HepG2 (cell line): ENCODE data around the gene ZNF226. TPM values are rescaled to one million over a fixed set of nuclear protein-coding genes. Genes with fewer than 3 reads are reported as not detected.

ENCODE experiments used
- ATAC-seq: fragments of 200-7000 bp; cut with Tn5 transposase; 3 replicates; pipeline ENCODE4 v1.9.1; 2020; ENCODE audit warnings: mild to moderate bottlenecking, moderate library complexity
- BruUV-seq: library from RNA; stranded (reverse); fragments of 400-500 nt; replicated peaks from 2 replicates; lab custom pipeline; 2021; lab: Mats Ljungman, UMichigan
- CTCF ChIA-PET: fragments of 300-600 bp; formaldehyde crosslinking; extraction: SDS; loops from one replicate; lab custom pipeline; 2021; ENCODE audit warnings: low total read pairs, inconsistent platforms, low intra/inter-chr PET ratio; lab: Yijun Ruan, JAX
- POLR2A ChIA-PET: fragments of 350-600 bp; sonication (Branson Sonifier 250); formaldehyde crosslinking; loops from one replicate; lab custom pipeline; 2020; ENCODE audit warnings: antibody characterized with exemption, inconsistent platforms; lab: Yijun Ruan, JAX
- DNase-seq: peaks from one replicate; pipeline ENCODE4 v3.0.0-alpha.2; 2015; ENCODE audit warnings: low spot score
- FAIRE-seq: peaks from 3 replicates; lab custom pipeline; 2011; peaks lifted over from hg19 to GRCh38; lab: Jason Lieb, UNC
- H2AFZ ChIP-seq: one replicate; pipeline ENCODE4 v1.6.1; 2011; ENCODE audit warnings: low read length, inconsistent platforms
- H3K27ac ChIP-seq: fragments of 300-600 bp; 3 replicates; pipeline ENCODE4 v1.8.0; 2011; ENCODE audit warnings: mixed run types, mild to moderate bottlenecking, mixed read lengths, low read length, inconsistent platforms; ENCODE audit not compliant: insufficient read depth; ENCODE audit errors: extremely low read length
- H3K27me3 ChIP-seq, 2 experiments: fragments of 200-600 bp in 1 of 2; 2 replicates in 1 of 2; 3 replicates in 1 of 2; pipeline versions ENCODE4 v1.6.0 to v1.8.0; 2011; ENCODE audit warnings: low read length in 2 of 2, mild to moderate bottlenecking in 2 of 2, moderate library complexity in 2 of 2, inconsistent platforms in 1 of 2; ENCODE audit not compliant: insufficient read depth in 2 of 2, control insufficient read depth in 1 of 2
- H3K36me3 ChIP-seq, 2 experiments: fragments of 200-600 bp in 1 of 2; replicated peaks in 1 of 2; 2 replicates in 1 of 2; 3 replicates in 1 of 2; pipeline versions ENCODE4 v1.5.1 to v1.8.0; 2011; ENCODE audit warnings: low read length in 2 of 2, inconsistent platforms in 1 of 2; ENCODE audit not compliant: insufficient read depth in 2 of 2, control insufficient read depth in 1 of 2
- H3K4me1 ChIP-seq: 2 replicates; pipeline ENCODE4 v1.5.1; 2012; ENCODE audit warnings: low read length, inconsistent platforms; ENCODE audit not compliant: insufficient read depth
- H3K4me2 ChIP-seq: 2 replicates; pipeline ENCODE4 v1.6.0; 2011; ENCODE audit warnings: low read depth, low read length, inconsistent platforms
- H3K4me3 ChIP-seq, 3 experiments: fragments of 200-600 bp in 1 of 3; sonication (generic), shearing (Covaris generic) in 1 of 3; replicated peaks in 1 of 3; 2 replicates each; pipeline ENCODE4 v1.5.1; 2011 to 2016; ENCODE audit warnings: low read length in 3 of 3, inconsistent platforms in 2 of 3, low read depth in 2 of 3, mild to moderate bottlenecking in 2 of 3, control low read depth in 1 of 3, mixed read lengths in 1 of 3; ENCODE audit not compliant: insufficient read depth in 1 of 3
- H3K79me2 ChIP-seq: one replicate; pipeline ENCODE4 v1.6.1; 2011; ENCODE audit warnings: low read length, inconsistent platforms; ENCODE audit not compliant: insufficient read depth
- H3K9ac ChIP-seq: 2 replicates; pipeline ENCODE4 v1.6.0; 2011; ENCODE audit warnings: mild to moderate bottlenecking, low read depth, low read length, inconsistent platforms; ENCODE audit not compliant: insufficient read depth
- H3K9me3 ChIP-seq: 2 replicates; pipeline ENCODE4 v1.5.1; 2012; ENCODE audit warnings: mild to moderate bottlenecking, low read length
- H4K20me1 ChIP-seq: 2 replicates; pipeline ENCODE4 v1.6.0; 2011; ENCODE audit warnings: inconsistent platforms, mild to moderate bottlenecking, low read length, moderate library complexity; ENCODE audit not compliant: insufficient read depth
- AFF4 ChIP-seq: sonication (generic); formaldehyde crosslinking; IDR thresholded peaks from 2 replicates; pipeline ENCODE4 v1.4.0; 2020; ENCODE audit warnings: missing genetic modification reagents
- CHD4 ChIP-seq: fragments of 200-600 bp; sonication (generic); IDR thresholded peaks from 2 replicates; pipeline ENCODE4 v1.7.0; 2017; ENCODE audit warnings: mild to moderate bottlenecking, low read length, borderline replicate concordance
- ERF ChIP-seq: IDR thresholded peaks from 2 replicates; pipeline ENCODE4 v1.6.1; 2018; ENCODE audit warnings: missing biosample characterization, missing genetic modification reagents
- GATAD2A ChIP-seq: IDR thresholded peaks from 2 replicates; pipeline ENCODE4 v1.6.1; 2016
- KAT8 ChIP-seq: IDR thresholded peaks from 2 replicates; pipeline ENCODE4 v1.6.1; 2016; ENCODE audit warnings: missing genetic modification reagents, missing compliant biosample characterization
- STAG1 ChIP-seq: sonication (generic); formaldehyde crosslinking; IDR thresholded peaks from 2 replicates; pipeline ENCODE4 v1.4.0; 2020; ENCODE audit warnings: missing genetic modification reagents
- ZNF709 ChIP-seq: sonication (generic); formaldehyde crosslinking; IDR thresholded peaks from 2 replicates; pipeline ENCODE4 v1.5.0; 2020; ENCODE audit warnings: mild to moderate bottlenecking, missing genetic modification reagents
- WGBS: methylation state at CpG from one replicate; pipeline ENCODE4 v1.1.6; 2017; ENCODE audit warnings: low lambda C conversion rate; 5-methylcytosine and 5-hydroxymethylcytosine counted together
- in situ Hi-C: cut with HindIII; loops from 2 replicates; pipeline ENCODE4 v1.10.0; 2017; ENCODE audit warnings: low pct_unique_long_range_greater_than_20kb; ENCODE audit not compliant: extremely low pct_ligation_motif_present
- intact Hi-C: fragments of 100-400 bp; cut with micrococcal nuclease; formaldehyde crosslinking; loops from one replicate; pipeline ENCODE4 v1.10.0; 2022; ENCODE audit not compliant: unreplicated experiment
- polyA plus RNA-seq, 8 experiments: library from polyadenylated mRNA; depleted of rRNA in 3 of 8; stranded (reverse) in 7 of 8; unstranded in 1 of 8; fragments of >200 nt; fragmentation: Illumina TruSeq in 4 of 8; extraction: Trizol in 4 of 8; gene quantifications; 2 replicates each; pipeline versions ENCODE4 v1.2.1 to v1.2.3, GENCODE V29; 2011 to 2016; ENCODE audit warnings: low read depth in 4 of 8, missing spikeins in 1 of 8, mixed read lengths in 1 of 8; ENCODE audit not compliant: insufficient read depth in 1 of 8
- total RNA-seq, 5 experiments: library from RNA; depleted of rRNA; stranded (reverse); fragments of >200 nt; fragmentation: Illumina TruSeq; extraction: Trizol; gene quantifications; 2 replicates each; pipeline ENCODE4 v1.2.3, GENCODE V29; 2016; ENCODE audit warnings: low read depth in 1 of 5

Gene ZNF226
- total and polyA plus RNA-seq, 2 of the 13 experiments (the other 11 are each of a cell fraction or from before 2014, with no cell fraction given): 8.3 to 16.0 TPM

- TF ChIP-seq GATAD2A (no peak), STAG1 (no peak), CHD4 (no peak)
- TF ChIP-seq, all 625 proteins: peak for 0
These were observed 13.4 kb upstream of the ZNF226 start (continued) for GRCh38 chr19:44151491-44151890.

- H3K9me3 ChIP-seq: no peaks in the 10 kb centered on the region
- no peaks in the 10 kb centered on the region for H4K20me1 ChIP-seq
- intact Hi-C loops: no loop called here
- no peak overlapping the region for H3K4me2 ChIP-seq
- H3K27ac ChIP-seq: no peak overlapping the region
- FAIRE-seq: no peak
- H3K79me2 ChIP-seq: no peaks in the 10 kb centered on the region
- in situ Hi-C loops: no loop called here
- no peak for ATAC-seq
- H3K27me3 ChIP-seq: no peaks in the 10 kb centered on the region
- no peak overlapping the region for H3K9ac ChIP-seq
- BruUV-seq: no TSS peak
- no peak for DNase-seq
- ChIA-PET POLR2A (no interaction called here), CTCF (no interaction called here)
- 98% methylated on average over 2 of the region's 2 CpGs for WGBS
- TF ChIP-seq ERF (no peak), ZNF709 (CRISPR knock-in tag) (no peak), KAT8 (CRISPR knock-in tag) (no peak)
- no peaks in the 10 kb centered on the region for H3K4me1 ChIP-seq
- peaks cover 5 to 29% of the 10 kb centered on the region in 2 experiments; a peak in 3 of 5 replicates for H3K36me3 ChIP-seq
- H3K4me3 ChIP-seq: no peak overlapping the region
- H2AFZ ChIP-seq: no peak overlapping the region
These were observed 8.4 kb upstream of the ZNF226 start for GRCh38 chr19:44156475-44156874.

- DNase-seq (no peak), ATAC-seq (no peak), FAIRE-seq (no peak)
- ChIA-PET POLR2A (interaction anchor here (1.6 to 3.5 kb wide), 5 partner anchors 10 to 70 kb away, joined by 6 to 36 read pairs (median 18); partner anchors contain the start of genes ZNF224 and ZNF225), CTCF (no interaction called here)
- H3K4me1 ChIP-seq: peaks cover 21% of the 10 kb centered on the region
- H3K4me3 ChIP-seq: peak overlapping the region in 2 of 3 experiments; percentile 80 to 96; a peak in 1 of 6 replicates
- intact Hi-C loops: no loop called here
- 80% methylated on average over 2 of the region's 2 CpGs for WGBS
- no peaks in the 10 kb centered on the region for H4K20me1 ChIP-seq
- peaks cover 0 to 2% of the 10 kb centered on the region in 2 experiments; a peak in 4 of 5 replicates for H3K36me3 ChIP-seq
- no peak for TF ChIP-seq AFF4 (CRISPR knock-in tag)
- peaks cover 6% of the 10 kb centered on the region for H3K79me2 ChIP-seq
- no peak overlapping the region for H3K9ac ChIP-seq
- H3K27ac ChIP-seq: no peak overlapping the region
- in situ Hi-C loops: no loop called here
- no peaks in the 10 kb centered on the region for H3K9me3 ChIP-seq
- H3K4me2 ChIP-seq: peak overlapping the region; percentile 92
- H3K27me3 ChIP-seq: no peaks in the 10 kb centered on the region
- BruUV-seq: no TSS peak
- H2AFZ ChIP-seq: no peak overlapping the region
These were observed 1.1 kb upstream of the ZNF226 start for GRCh38 chr19:44163789-44164188.
